Cerebellar cortex (tissue), 1 donor: ENCODE data around the gene NFX1.
"Not testable (repeated sequence)": the region's sequence is repeated elsewhere in the genome, so short reads cannot be mapped to it uniquely, and the experiment has no call there.

Source experiments
- DNase-seq: peaks from one replicate; pipeline ENCODE4 v3.0.0-alpha.2; 2015; ENCODE audit warnings: low spot score

The NFX1 gene

GRCh38 chr9:33310748-33311147 lies 20.4 kb downstream of the NFX1 start:
- no peak for DNase-seq

- no peak for DNase-seq
These were observed 21.6 kb downstream of the NFX1 start for GRCh38 chr9:33311953-33312352.

- DNase-seq = no peak
These were observed 25.1 kb downstream of the NFX1 start for GRCh38 chr9:33315371-33315770.

GRCh38 chr9:33317136-33317535 lies 26.8 kb downstream of the NFX1 start:
- not testable (repeated sequence) for DNase-seq

GRCh38 chr9:33318225-33318624 lies 27.9 kb downstream of the NFX1 start:
- DNase-seq = no peak

GRCh38 chr9:33318781-33319180 lies 28.5 kb downstream of the NFX1 start:
- DNase-seq = no peak

- DNase-seq = no peak
These were observed 29.9 kb downstream of the NFX1 start for GRCh38 chr9:33320230-33320567.

GRCh38 chr9:33320568-33321261 lies 30.4 kb downstream of the NFX1 start:
- DNase-seq = no peak

- no peak for DNase-seq
These were observed 38.8 kb downstream of the NFX1 start for GRCh38 chr9:33329117-33329563.

GRCh38 chr9:33329979-33330378 lies 39.7 kb downstream of the NFX1 start:
- DNase-seq = no peak

GRCh38 chr9:33331377-33331891 lies 41.1 kb downstream of the NFX1 start:
- DNase-seq = peak; percentile 12

- no peak for DNase-seq
These were observed 41.7 kb downstream of the NFX1 start for GRCh38 chr9:33332011-33332410.

- not testable (repeated sequence) for DNase-seq
These were observed 42.6 kb downstream of the NFX1 start for GRCh38 chr9:33332956-33333355.

- DNase-seq = no peak
These were observed 49.9 kb downstream of the NFX1 start for GRCh38 chr9:33340186-33340585.

GRCh38 chr9:33341182-33341581 lies 50.9 kb downstream of the NFX1 start:
- no peak for DNase-seq

GRCh38 chr9:33344145-33344544 lies 53.8 kb downstream of the NFX1 start:
- no peak for DNase-seq

- peak; percentile 54 for DNase-seq
These were observed 56.2 kb downstream of the NFX1 start for GRCh38 chr9:33346564-33346963.

GRCh38 chr9:33348998-33349397 lies 58.7 kb downstream of the NFX1 start:
- DNase-seq = no peak

GRCh38 chr9:33349743-33350142 lies 59.4 kb downstream of the NFX1 start:
- DNase-seq = no peak

GRCh38 chr9:33350310-33350709 lies 60.0 kb downstream of the NFX1 start:
- DNase-seq = no peak

- no peak for DNase-seq
These were observed 61.2 kb downstream of the NFX1 start for GRCh38 chr9:33351547-33351946.

GRCh38 chr9:33354651-33355211 lies 64.4 kb downstream of the NFX1 start:
- peak; percentile 90 for DNase-seq

- DNase-seq = no peak
These were observed 65.6 kb downstream of the NFX1 start for GRCh38 chr9:33355933-33356332.

GRCh38 chr9:33358641-33359040 lies 68.3 kb downstream of the NFX1 start:
- DNase-seq = not testable (repeated sequence)
